HepG2 (cell line): ENCODE results near the gene RNF123. TPM values are rescaled to one million over a fixed set of nuclear protein-coding genes. Genes with fewer than 3 reads are reported as not detected.

ENCODE experiments used
- ARNT2 ChIP-seq: sonication (generic); formaldehyde crosslinking; IDR thresholded peaks from 2 replicates; pipeline ENCODE4 v1.8.0; 2022; ENCODE audit warnings: mild to moderate bottlenecking, low read depth, missing genetic modification reagents, moderate library complexity
- CHD4 ChIP-seq: fragments of 200-600 bp; sonication (generic); IDR thresholded peaks from 2 replicates; pipeline ENCODE4 v1.7.0; 2017; ENCODE audit warnings: mild to moderate bottlenecking, low read length, borderline replicate concordance
- GATAD2A ChIP-seq: IDR thresholded peaks from 2 replicates; pipeline ENCODE4 v1.6.1; 2016
- KAT2B ChIP-seq: fragments of 150-350 bp; IDR thresholded peaks from 2 replicates; pipeline ENCODE4 v1.6.1; 2014; ENCODE audit warnings: low read depth, low read length, borderline replicate concordance
- NRL ChIP-seq: sonication (generic); formaldehyde crosslinking; IDR thresholded peaks from 2 replicates; pipeline ENCODE4 v1.5.0; 2020; ENCODE audit warnings: missing genetic modification reagents, mild to moderate bottlenecking, moderate library complexity, borderline replicate concordance
- PHF5A ChIP-seq: IDR thresholded peaks from one replicate; pipeline ENCODE4 v1.6.1; 2018; ENCODE audit warnings: low read depth, missing genetic modification reagents; ENCODE audit not compliant: unreplicated experiment
- PTBP1 ChIP-seq: fragments of 200-400 bp; formaldehyde crosslinking; IDR thresholded peaks from 2 replicates; pipeline ENCODE4 v1.6.1; 2018; ENCODE audit warnings: low read length, low read depth; ENCODE audit not compliant: poor library complexity, severe bottlenecking
- ZMYM4 ChIP-seq: sonication (generic); formaldehyde crosslinking; IDR thresholded peaks from 2 replicates; pipeline ENCODE4 v1.8.1; 2023; ENCODE audit warnings: mild to moderate bottlenecking, missing genetic modification reagents
- ZNF572 ChIP-seq: sonication (generic); formaldehyde crosslinking; IDR thresholded peaks from 2 replicates; pipeline ENCODE4 v1.5.1; 2020; ENCODE audit warnings: mild to moderate bottlenecking, missing genetic modification reagents
- polyA plus RNA-seq, 8 experiments: library from polyadenylated mRNA; depleted of rRNA in 3 of 8; stranded (reverse) in 7 of 8; unstranded in 1 of 8; fragments of >200 nt; fragmentation: Illumina TruSeq in 4 of 8; extraction: Trizol in 4 of 8; gene quantifications; 2 replicates each; pipeline versions ENCODE4 v1.2.1 to v1.2.3, GENCODE V29; 2011 to 2016; ENCODE audit warnings: low read depth in 4 of 8, missing spikeins in 1 of 8, mixed read lengths in 1 of 8; ENCODE audit not compliant: insufficient read depth in 1 of 8
- total RNA-seq, 5 experiments: library from RNA; depleted of rRNA; stranded (reverse); fragments of >200 nt; fragmentation: Illumina TruSeq; extraction: Trizol; gene quantifications; 2 replicates each; pipeline ENCODE4 v1.2.3, GENCODE V29; 2016; ENCODE audit warnings: low read depth in 1 of 5
- TF ChIP-seq, protein P1 (sequence below): sonication (generic); formaldehyde crosslinking; IDR thresholded peaks from 2 replicates; pipeline ENCODE4 v1.4.0; 2020; ENCODE audit warnings: missing genetic modification reagents
- TF ChIP-seq, protein P2 (sequence below): sonication (generic); formaldehyde crosslinking; IDR thresholded peaks from 2 replicates; pipeline ENCODE4 v1.4.0; 2020; ENCODE audit warnings: missing genetic modification reagents
- TF ChIP-seq, protein P3 (sequence below): sonication (generic); formaldehyde crosslinking; IDR thresholded peaks from 2 replicates; pipeline ENCODE4 v1.4.0; 2020; ENCODE audit warnings: missing genetic modification reagents
- TF ChIP-seq, protein P4 (sequence below): sonication (generic); formaldehyde crosslinking; conservative IDR thresholded peaks from 2 replicates; pipeline ENCODE4 v1.4.0; 2020; ENCODE audit warnings: missing genetic modification reagents
- TF ChIP-seq, protein P5 (sequence below): sonication (generic); formaldehyde crosslinking; conservative IDR thresholded peaks from 2 replicates; pipeline ENCODE4 v1.4.0; 2020; ENCODE audit warnings: missing genetic modification reagents

The RNF123 gene
- total and polyA plus RNA-seq, 2 of the 13 experiments (the other 11 are each of a cell fraction or from before 2014, with no cell fraction given) = 29.9 to 82.2 TPM

DNA sequence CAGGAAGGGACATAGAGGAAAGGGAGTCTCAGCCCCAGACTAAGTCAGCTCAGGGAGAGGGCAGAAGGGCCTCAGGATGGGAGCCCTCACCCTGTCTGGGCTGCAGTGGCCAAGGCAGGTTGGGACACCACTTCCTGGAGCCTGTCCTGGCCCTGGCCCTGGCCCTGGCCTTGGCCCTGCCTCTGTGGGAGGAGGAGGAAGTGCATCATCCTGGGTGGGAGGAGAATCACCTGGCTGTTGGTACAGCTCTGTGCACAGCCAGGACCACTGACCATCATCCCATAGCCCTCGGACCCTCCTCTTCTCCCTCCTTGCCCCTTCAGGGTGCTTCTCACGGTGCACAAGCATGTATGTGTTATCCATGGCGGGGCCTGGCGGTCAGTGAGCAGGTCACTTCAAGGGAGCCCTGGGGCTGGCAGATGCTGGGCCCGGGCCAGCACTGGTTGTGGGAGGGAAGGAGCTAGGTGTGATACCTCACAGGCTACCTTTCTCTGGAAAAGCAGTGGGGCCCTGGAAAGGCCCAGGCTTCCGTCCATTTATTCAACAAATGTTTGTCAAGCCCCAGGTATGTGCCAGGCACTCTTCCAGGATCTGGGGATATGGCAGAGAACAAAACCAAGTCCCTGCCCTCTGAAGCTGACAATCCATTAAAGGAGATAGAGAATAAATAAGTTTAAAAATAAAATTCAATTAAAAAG is 23.4 kb upstream of the RNF123 start (continued):
- TF ChIP-seq, protein P1, sequence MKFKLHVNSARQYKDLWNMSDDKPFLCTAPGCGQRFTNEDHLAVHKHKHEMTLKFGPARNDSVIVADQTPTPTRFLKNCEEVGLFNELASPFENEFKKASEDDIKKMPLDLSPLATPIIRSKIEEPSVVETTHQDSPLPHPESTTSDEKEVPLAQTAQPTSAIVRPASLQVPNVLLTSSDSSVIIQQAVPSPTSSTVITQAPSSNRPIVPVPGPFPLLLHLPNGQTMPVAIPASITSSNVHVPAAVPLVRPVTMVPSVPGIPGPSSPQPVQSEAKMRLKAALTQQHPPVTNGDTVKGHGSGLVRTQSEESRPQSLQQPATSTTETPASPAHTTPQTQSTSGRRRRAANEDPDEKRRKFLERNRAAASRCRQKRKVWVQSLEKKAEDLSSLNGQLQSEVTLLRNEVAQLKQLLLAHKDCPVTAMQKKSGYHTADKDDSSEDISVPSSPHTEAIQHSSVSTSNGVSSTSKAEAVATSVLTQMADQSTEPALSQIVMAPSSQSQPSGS (CRISPR knock-in tag) = no peak; the same call in 1 of the 2 replicates
- TF ChIP-seq ZMYM4 (CRISPR knock-in tag) (peak; percentile 43; the same call in 1 of the 2 replicates), ARNT2 (CRISPR knock-in tag) (peak; percentile 54; the same call in 1 of the 2 replicates), PTBP1 (no peak), CHD4 (peak; percentile 52; the same call in 1 of the 2 replicates), KAT2B (no peak), GATAD2A (CRISPR knock-in tag) (peak; percentile 69), NRL (CRISPR knock-in tag) (peak; percentile 53; the same call in 1 of the 2 replicates), PHF5A (CRISPR knock-in tag) (peak; percentile 13), ZNF572 (CRISPR knock-in tag) (0 out of 2 replicates have a peak, but pooled peaks have one; percentile 52)
- TF ChIP-seq, protein P2, sequence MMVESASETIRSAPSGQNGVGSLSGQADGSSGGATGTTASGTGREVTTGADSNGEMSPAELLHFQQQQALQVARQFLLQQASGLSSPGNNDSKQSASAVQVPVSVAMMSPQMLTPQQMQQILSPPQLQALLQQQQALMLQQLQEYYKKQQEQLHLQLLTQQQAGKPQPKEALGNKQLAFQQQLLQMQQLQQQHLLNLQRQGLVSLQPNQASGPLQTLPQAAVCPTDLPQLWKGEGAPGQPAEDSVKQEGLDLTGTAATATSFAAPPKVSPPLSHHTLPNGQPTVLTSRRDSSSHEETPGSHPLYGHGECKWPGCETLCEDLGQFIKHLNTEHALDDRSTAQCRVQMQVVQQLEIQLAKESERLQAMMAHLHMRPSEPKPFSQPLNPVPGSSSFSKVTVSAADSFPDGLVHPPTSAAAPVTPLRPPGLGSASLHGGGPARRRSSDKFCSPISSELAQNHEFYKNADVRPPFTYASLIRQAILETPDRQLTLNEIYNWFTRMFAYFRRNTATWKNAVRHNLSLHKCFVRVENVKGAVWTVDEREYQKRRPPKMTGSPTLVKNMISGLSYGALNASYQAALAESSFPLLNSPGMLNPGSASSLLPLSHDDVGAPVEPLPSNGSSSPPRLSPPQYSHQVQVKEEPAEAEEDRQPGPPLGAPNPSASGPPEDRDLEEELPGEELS (CRISPR knock-in tag) = peak; percentile 18; the same call in 1 of the 2 replicates
- TF ChIP-seq, protein P3, sequence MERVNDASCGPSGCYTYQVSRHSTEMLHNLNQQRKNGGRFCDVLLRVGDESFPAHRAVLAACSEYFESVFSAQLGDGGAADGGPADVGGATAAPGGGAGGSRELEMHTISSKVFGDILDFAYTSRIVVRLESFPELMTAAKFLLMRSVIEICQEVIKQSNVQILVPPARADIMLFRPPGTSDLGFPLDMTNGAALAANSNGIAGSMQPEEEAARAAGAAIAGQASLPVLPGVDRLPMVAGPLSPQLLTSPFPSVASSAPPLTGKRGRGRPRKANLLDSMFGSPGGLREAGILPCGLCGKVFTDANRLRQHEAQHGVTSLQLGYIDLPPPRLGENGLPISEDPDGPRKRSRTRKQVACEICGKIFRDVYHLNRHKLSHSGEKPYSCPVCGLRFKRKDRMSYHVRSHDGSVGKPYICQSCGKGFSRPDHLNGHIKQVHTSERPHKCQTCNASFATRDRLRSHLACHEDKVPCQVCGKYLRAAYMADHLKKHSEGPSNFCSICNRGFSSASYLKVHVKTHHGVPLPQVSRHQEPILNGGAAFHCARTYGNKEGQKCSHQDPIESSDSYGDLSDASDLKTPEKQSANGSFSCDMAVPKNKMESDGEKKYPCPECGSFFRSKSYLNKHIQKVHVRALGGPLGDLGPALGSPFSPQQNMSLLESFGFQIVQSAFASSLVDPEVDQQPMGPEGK = peak; percentile 18; the same call in 1 of the 2 replicates
- TF ChIP-seq, protein P4, sequence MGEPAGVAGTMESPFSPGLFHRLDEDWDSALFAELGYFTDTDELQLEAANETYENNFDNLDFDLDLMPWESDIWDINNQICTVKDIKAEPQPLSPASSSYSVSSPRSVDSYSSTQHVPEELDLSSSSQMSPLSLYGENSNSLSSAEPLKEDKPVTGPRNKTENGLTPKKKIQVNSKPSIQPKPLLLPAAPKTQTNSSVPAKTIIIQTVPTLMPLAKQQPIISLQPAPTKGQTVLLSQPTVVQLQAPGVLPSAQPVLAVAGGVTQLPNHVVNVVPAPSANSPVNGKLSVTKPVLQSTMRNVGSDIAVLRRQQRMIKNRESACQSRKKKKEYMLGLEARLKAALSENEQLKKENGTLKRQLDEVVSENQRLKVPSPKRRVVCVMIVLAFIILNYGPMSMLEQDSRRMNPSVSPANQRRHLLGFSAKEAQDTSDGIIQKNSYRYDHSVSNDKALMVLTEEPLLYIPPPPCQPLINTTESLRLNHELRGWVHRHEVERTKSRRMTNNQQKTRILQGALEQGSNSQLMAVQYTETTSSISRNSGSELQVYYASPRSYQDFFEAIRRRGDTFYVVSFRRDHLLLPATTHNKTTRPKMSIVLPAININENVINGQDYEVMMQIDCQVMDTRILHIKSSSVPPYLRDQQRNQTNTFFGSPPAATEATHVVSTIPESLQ = no peak
- TF ChIP-seq, protein P5, sequence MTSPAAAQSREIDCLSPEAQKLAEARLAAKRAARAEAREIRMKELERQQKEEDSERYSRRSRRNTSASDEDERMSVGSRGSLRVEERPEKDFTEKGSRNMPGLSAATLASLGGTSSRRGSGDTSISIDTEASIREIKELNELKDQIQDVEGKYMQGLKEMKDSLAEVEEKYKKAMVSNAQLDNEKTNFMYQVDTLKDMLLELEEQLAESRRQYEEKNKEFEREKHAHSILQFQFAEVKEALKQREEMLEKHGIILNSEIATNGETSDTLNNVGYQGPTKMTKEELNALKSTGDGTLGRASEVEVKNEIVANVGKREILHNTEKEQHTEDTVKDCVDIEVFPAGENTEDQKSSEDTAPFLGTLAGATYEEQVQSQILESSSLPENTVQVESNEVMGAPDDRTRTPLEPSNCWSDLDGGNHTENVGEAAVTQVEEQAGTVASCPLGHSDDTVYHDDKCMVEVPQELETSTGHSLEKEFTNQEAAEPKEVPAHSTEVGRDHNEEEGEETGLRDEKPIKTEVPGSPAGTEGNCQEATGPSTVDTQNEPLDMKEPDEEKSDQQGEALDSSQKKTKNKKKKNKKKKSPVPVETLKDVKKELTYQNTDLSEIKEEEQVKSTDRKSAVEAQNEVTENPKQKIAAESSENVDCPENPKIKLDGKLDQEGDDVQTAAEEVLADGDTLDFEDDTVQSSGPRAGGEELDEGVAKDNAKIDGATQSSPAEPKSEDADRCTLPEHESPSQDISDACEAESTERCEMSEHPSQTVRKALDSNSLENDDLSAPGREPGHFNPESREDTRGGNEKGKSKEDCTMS (CRISPR knock-in tag) = no peak
